ENCODE results near the gene FGD6.
A peak's percentile ranks its signal among the peaks of the same experiment; 100 is the strongest.

Gene FGD6

DNA sequence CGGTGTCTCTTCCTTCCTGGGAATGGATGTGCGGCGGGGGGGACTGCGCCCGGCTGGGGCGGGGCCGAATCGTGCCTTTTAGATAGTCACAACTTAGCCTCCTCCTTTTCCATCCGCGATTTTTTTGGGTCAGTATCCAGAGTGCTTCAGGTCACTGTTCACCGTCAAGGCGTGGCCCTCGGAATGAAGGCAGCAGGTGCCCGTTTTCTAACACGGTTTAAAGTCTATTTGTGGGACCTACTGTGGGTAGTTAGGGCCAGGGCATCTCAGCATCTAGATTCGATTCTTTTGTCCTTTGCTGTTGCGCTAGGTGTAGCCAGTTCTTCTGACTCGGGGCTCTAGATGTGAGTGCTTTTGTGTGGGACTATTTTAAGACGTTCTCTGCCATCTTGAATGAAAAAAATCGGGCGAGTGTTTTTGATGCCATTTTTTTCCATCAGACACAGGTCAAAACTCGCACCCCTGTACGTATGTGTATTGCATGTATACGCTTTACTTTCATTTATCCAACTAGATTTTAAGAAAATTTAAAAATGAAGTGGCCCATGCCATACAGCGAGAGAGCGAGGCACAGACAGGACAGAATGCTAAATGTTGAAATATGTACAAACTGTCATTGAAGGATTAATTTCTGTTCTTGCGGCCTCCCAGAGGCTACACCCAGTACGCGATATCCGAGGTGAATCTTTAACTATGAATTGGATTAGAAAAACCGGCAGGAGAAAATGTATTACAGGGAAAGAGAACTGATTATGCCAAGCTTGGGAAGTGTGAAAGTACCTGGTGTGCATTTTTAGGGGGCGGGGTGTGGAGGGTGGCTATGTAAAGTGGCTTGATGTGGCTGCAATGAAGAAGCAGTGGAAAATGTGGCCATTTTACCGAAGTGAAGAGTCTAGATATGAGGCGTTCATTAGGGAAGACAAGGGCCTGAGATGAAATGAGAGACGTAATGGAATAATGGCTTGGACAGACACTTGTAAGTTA is 1.2 kb upstream of the FGD6 start:
- Histone ChIP-seq H2BK120ac (ENCODE audit: low read depth, low read length) (no peak overlapping the region), H2BK5ac (ENCODE audit: low read length) (peak overlapping the region; percentile 33), H3K4me3 (ENCODE audit: low read length in 2 of 2) (peak overlapping the region; percentile 65 to 87), H4K8ac (ENCODE audit: low read depth, low read length) (no peak overlapping the region), H3K4me1 (ENCODE audit: control insufficient read depth in 2 of 2, insufficient read depth in 1 of 2, low read depth in 1 of 2, low read length in 2 of 2) (peaks cover 2 to 9% of the 10 kb centered on the region in 2 donors), H2AFZ (ENCODE audit: low read length) (peak overlapping the region; percentile 87), H3K14ac (ENCODE audit: low read length) (peak overlapping the region; percentile 38), H2AK5ac (ENCODE audit: low read depth, low read length) (peak overlapping the region; percentile 75), H3K4me2 (ENCODE audit: insufficient read depth, low read length, poor library complexity, severe bottlenecking) (peak overlapping the region; percentile 62), H4K91ac (ENCODE audit: low read depth, low read length, poor library complexity) (no peak overlapping the region), H2BK15ac (ENCODE audit: low read length) (peak overlapping the region; percentile 72), H2BK12ac (ENCODE audit: low read length) (no peak overlapping the region), H3K18ac (ENCODE audit: low read length) (peak overlapping the region; percentile 97), H3K36me3 (replicated peaks in 1 of 2; ENCODE audit: control insufficient read depth in 2 of 2, insufficient read depth in 2 of 2, low read length in 2 of 2) (peaks cover 0 to 12% of the 10 kb centered on the region in 2 donors), H3K9ac (ENCODE audit: low read depth, low read length, poor library complexity) (peak overlapping the region; percentile 97), H3K4ac (ENCODE audit: low read length) (peak overlapping the region; percentile 53), H3K79me1 (ENCODE audit: low read depth, low read length) (peaks cover 2% of the 10 kb centered on the region), H3K9me3 (replicated peaks in 1 of 2; ENCODE audit: control insufficient read depth in 2 of 2, insufficient read depth in 1 of 2, low read depth in 1 of 2, low read length in 2 of 2) (peaks cover 0 to 2% of the 10 kb centered on the region in 2 donors), H3K27ac (replicated peaks; ENCODE audit: low read length) (peak overlapping the region; percentile 92), H3K27me3 (ENCODE audit: control insufficient read depth in 3 of 3, insufficient read depth in 3 of 3, low read depth in 1 of 3, low read length in 3 of 3) (no peaks in the 10 kb centered on the region), H3K23ac (ENCODE audit: low read depth, low read length, poor library complexity) (peak overlapping the region; percentile 38)
- peak; percentile 32 for DNase-seq (ENCODE audit: low spot score)
- no CpG with 5 or more reads among the region's 35 CpGs for WGBS, 2 donors (ENCODE audit: extremely low coverage in 2 of 2, insufficient read length in 2 of 2, insufficient replicate concordance in 1 of 2)

DNA sequence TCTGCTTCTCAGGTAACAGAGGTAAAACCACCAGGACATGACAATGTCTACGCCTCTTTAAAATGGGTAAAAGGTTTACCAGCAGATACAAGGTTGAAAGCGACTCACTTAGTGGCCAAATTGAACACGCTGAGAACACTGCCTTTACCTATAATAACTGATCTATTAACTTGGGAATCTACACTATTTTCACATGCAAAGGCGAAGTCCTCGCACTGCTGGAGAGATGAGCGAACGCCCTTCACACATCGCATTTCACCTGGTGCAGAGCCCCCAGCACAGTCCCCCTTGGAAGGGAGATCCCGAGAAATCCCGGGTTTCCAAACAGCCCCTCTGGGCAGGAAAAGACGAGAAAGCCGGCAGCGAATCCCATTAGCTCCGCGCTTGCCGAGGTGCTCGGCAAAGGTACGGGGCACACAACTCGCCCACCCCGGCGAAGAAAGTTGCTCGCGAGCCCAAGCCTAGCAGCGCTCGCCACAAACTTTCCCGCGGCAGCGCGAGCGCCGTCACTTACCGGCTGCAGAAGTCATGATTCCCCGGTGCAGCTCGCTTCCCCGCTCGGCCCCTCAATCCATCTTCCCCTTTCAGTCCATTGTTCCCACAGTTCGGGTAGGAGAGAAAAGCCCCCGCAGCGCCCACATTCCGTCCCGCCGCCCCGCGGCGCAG is 423 bp downstream of the FGD6 start:
- H3K18ac ChIP-seq (ENCODE audit: low read length): peak overlapping the region; percentile 97
- H3K4me3 ChIP-seq (ENCODE audit: low read length in 2 of 2): peak overlapping the region; percentile 72 to 93
- H3K4me2 ChIP-seq (ENCODE audit: insufficient read depth, low read length, poor library complexity, severe bottlenecking): peak overlapping the region; percentile 50
- no peak overlapping the region for H2BK12ac ChIP-seq (ENCODE audit: low read length)
- peak overlapping the region; percentile 88 for H2BK120ac ChIP-seq (ENCODE audit: low read depth, low read length)
- no peaks in the 10 kb centered on the region for H3K27me3 ChIP-seq (ENCODE audit: control insufficient read depth in 3 of 3, insufficient read depth in 3 of 3, low read depth in 1 of 3, low read length in 3 of 3)
- no peak overlapping the region for H4K8ac ChIP-seq (ENCODE audit: low read depth, low read length)
- H2BK15ac ChIP-seq (ENCODE audit: low read length): peak overlapping the region; percentile 79
- H3K9me3 ChIP-seq (replicated peaks in 1 of 2; ENCODE audit: control insufficient read depth in 2 of 2, insufficient read depth in 1 of 2, low read depth in 1 of 2, low read length in 2 of 2): peaks cover 0 to 2% of the 10 kb centered on the region in 2 donors
- peak overlapping the region; percentile 93 for H2BK5ac ChIP-seq (ENCODE audit: low read length)
- no peak overlapping the region for H2AK5ac ChIP-seq (ENCODE audit: low read depth, low read length)
- no peak overlapping the region for H3K14ac ChIP-seq (ENCODE audit: low read length)
- H3K4ac ChIP-seq (ENCODE audit: low read length): no peak overlapping the region
- peak overlapping the region; percentile 89 for H2AFZ ChIP-seq (ENCODE audit: low read length)
- peak overlapping the region; percentile 99 for H3K27ac ChIP-seq (replicated peaks; ENCODE audit: low read length)
- peaks cover 2 to 9% of the 10 kb centered on the region in 2 donors for H3K4me1 ChIP-seq (ENCODE audit: control insufficient read depth in 2 of 2, insufficient read depth in 1 of 2, low read depth in 1 of 2, low read length in 2 of 2)
- H3K36me3 ChIP-seq (replicated peaks in 1 of 2; ENCODE audit: control insufficient read depth in 2 of 2, insufficient read depth in 2 of 2, low read length in 2 of 2): peaks cover 0 to 12% of the 10 kb centered on the region in 2 donors
- H4K91ac ChIP-seq (ENCODE audit: low read depth, low read length, poor library complexity): no peak overlapping the region
- no CpG with 5 or more reads among the region's 45 CpGs for WGBS, 2 donors (ENCODE audit: extremely low coverage in 2 of 2, insufficient read length in 2 of 2, insufficient replicate concordance in 1 of 2)
- H3K9ac ChIP-seq (ENCODE audit: low read depth, low read length, poor library complexity): peak overlapping the region; percentile 53
- H3K23ac ChIP-seq (ENCODE audit: low read depth, low read length, poor library complexity): peak overlapping the region; percentile 38
- no peak for DNase-seq (ENCODE audit: low spot score)
- peaks cover 2% of the 10 kb centered on the region for H3K79me1 ChIP-seq (ENCODE audit: low read depth, low read length)

DNA sequence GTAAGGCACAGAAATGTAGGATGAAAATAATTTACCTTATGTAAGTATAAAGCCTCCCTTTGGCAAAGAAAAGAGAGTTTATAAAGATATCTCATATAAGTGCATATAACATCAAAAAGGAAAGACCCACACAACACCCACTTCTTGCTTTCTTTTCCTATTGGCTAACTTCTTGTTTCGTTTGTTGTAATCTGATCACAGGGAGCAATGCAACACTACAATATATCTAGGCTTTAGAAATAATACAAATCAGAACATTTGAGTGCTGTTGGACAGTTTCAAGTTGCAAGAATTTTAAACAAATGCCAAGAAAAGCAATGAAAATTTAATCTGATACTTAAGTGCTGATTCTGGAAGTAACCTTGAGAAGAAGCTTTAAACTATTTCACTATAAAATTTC is 1.3 kb downstream of the FGD6 start:
- no peak overlapping the region for H3K14ac ChIP-seq (ENCODE audit: low read length)
- no peak overlapping the region for H2AK5ac ChIP-seq (ENCODE audit: low read depth, low read length)
- H3K4me2 ChIP-seq (ENCODE audit: insufficient read depth, low read length, poor library complexity, severe bottlenecking): no peak overlapping the region
- no peak overlapping the region for H3K23ac ChIP-seq (ENCODE audit: low read depth, low read length, poor library complexity)
- H4K91ac ChIP-seq (ENCODE audit: low read depth, low read length, poor library complexity): no peak overlapping the region
- peak overlapping the region in 1 of 2 donors; percentile 72 for H3K4me3 ChIP-seq (ENCODE audit: low read length in 2 of 2)
- peaks cover 0 to 14% of the 10 kb centered on the region in 2 donors for H3K36me3 ChIP-seq (replicated peaks in 1 of 2; ENCODE audit: control insufficient read depth in 2 of 2, insufficient read depth in 2 of 2, low read length in 2 of 2)
- H3K27ac ChIP-seq (replicated peaks; ENCODE audit: low read length): no peak overlapping the region
- H3K9ac ChIP-seq (ENCODE audit: low read depth, low read length, poor library complexity): no peak overlapping the region
- no peaks in the 10 kb centered on the region for H3K27me3 ChIP-seq (ENCODE audit: control insufficient read depth in 3 of 3, insufficient read depth in 3 of 3, low read depth in 1 of 3, low read length in 3 of 3)
- H4K8ac ChIP-seq (ENCODE audit: low read depth, low read length): no peak overlapping the region
- WGBS, 2 donors (ENCODE audit: extremely low coverage in 2 of 2, insufficient read length in 2 of 2, insufficient replicate concordance in 1 of 2): no CpG with 5 or more reads among the region's 1 CpG
- H2BK12ac ChIP-seq (ENCODE audit: low read length): no peak overlapping the region
- H3K18ac ChIP-seq (ENCODE audit: low read length): no peak overlapping the region
- H2BK15ac ChIP-seq (ENCODE audit: low read length): no peak overlapping the region
- H3K79me1 ChIP-seq (ENCODE audit: low read depth, low read length): peaks cover 2% of the 10 kb centered on the region
- peak overlapping the region; percentile 89 for H2AFZ ChIP-seq (ENCODE audit: low read length)
- DNase-seq (ENCODE audit: low spot score): no peak
- H3K4me1 ChIP-seq (ENCODE audit: control insufficient read depth in 2 of 2, insufficient read depth in 1 of 2, low read depth in 1 of 2, low read length in 2 of 2): peaks cover 2 to 9% of the 10 kb centered on the region in 2 donors
- no peak overlapping the region for H2BK5ac ChIP-seq (ENCODE audit: low read length)
- H2BK120ac ChIP-seq (ENCODE audit: low read depth, low read length): no peak overlapping the region
- no peak overlapping the region for H3K4ac ChIP-seq (ENCODE audit: low read length)
- H3K9me3 ChIP-seq (replicated peaks in 1 of 2; ENCODE audit: control insufficient read depth in 2 of 2, insufficient read depth in 1 of 2, low read depth in 1 of 2, low read length in 2 of 2): peaks cover 0 to under 1% of the 10 kb centered on the region in 2 donors

DNA sequence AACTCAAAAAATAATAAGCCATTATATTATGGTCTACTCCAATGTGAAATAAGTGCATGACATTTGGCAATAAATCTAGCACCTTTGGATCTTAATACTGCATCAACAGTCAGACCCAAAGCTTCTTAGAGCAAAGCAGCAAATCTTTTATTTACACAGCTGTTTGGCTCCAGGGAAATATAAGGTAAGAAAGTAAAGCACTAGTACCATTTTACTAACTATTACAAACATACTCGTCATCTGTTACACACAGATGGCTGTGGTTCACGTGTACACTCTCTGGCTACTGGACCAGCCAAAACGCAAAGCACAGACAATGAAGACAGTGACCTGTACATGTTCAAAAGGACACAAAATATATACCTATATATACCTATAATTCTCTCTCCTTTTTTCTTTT is 2.8 kb downstream of the FGD6 start:
- no CpG with 5 or more reads among the region's 3 CpGs for WGBS, 2 donors (ENCODE audit: extremely low coverage in 2 of 2, insufficient read length in 2 of 2, insufficient replicate concordance in 1 of 2)
- no peak overlapping the region for H2BK15ac ChIP-seq (ENCODE audit: low read length)
- no peak overlapping the region for H3K9ac ChIP-seq (ENCODE audit: low read depth, low read length, poor library complexity)
- H3K14ac ChIP-seq (ENCODE audit: low read length): no peak overlapping the region
- H2BK5ac ChIP-seq (ENCODE audit: low read length): no peak overlapping the region
- no peak overlapping the region for H2AFZ ChIP-seq (ENCODE audit: low read length)
- no peak overlapping the region for H4K91ac ChIP-seq (ENCODE audit: low read depth, low read length, poor library complexity)
- no peak overlapping the region for H2BK12ac ChIP-seq (ENCODE audit: low read length)
- no peaks in the 10 kb centered on the region for H3K9me3 ChIP-seq (replicated peaks in 1 of 2; ENCODE audit: control insufficient read depth in 2 of 2, insufficient read depth in 1 of 2, low read depth in 1 of 2, low read length in 2 of 2)
- peaks cover 2 to 3% of the 10 kb centered on the region in 2 donors for H3K4me1 ChIP-seq (ENCODE audit: control insufficient read depth in 2 of 2, insufficient read depth in 1 of 2, low read depth in 1 of 2, low read length in 2 of 2)
- no peak overlapping the region for H2AK5ac ChIP-seq (ENCODE audit: low read depth, low read length)
- no peak overlapping the region for H3K4ac ChIP-seq (ENCODE audit: low read length)
- peaks cover 0 to 19% of the 10 kb centered on the region in 2 donors for H3K36me3 ChIP-seq (replicated peaks in 1 of 2; ENCODE audit: control insufficient read depth in 2 of 2, insufficient read depth in 2 of 2, low read length in 2 of 2)
- no peak overlapping the region for H4K8ac ChIP-seq (ENCODE audit: low read depth, low read length)
- H2BK120ac ChIP-seq (ENCODE audit: low read depth, low read length): no peak overlapping the region
- H3K4me3 ChIP-seq (ENCODE audit: low read length in 2 of 2): no peak overlapping the region
- DNase-seq (ENCODE audit: low spot score): no peak
- H3K27ac ChIP-seq (replicated peaks; ENCODE audit: low read length): no peak overlapping the region
- H3K18ac ChIP-seq (ENCODE audit: low read length): no peak overlapping the region
- peaks cover 2% of the 10 kb centered on the region for H3K79me1 ChIP-seq (ENCODE audit: low read depth, low read length)
- H3K4me2 ChIP-seq (ENCODE audit: insufficient read depth, low read length, poor library complexity, severe bottlenecking): no peak overlapping the region
- no peak overlapping the region for H3K23ac ChIP-seq (ENCODE audit: low read depth, low read length, poor library complexity)
- H3K27me3 ChIP-seq (ENCODE audit: control insufficient read depth in 3 of 3, insufficient read depth in 3 of 3, low read depth in 1 of 3, low read length in 3 of 3): no peaks in the 10 kb centered on the region

Data from neuronal stem cell (in vitro differentiated cells).